ENCODE data around the gene IYD.

IYD gene

GRCh38 chr6:150394899-150395295 is 26.1 kb downstream of the IYD start:
- no peaks in the 10 kb centered on the region for H3K36me3 ChIP-seq (ENCODE audit: insufficient read depth)
- no peak overlapping the region for H3K27ac ChIP-seq
- no peak overlapping the region for H3K4me2 ChIP-seq
- H3K4me3 ChIP-seq (IDR thresholded peaks at IDR 0.05; ENCODE audit: insufficient read depth, low read depth, low read length) = no peak overlapping the region
- no peaks in the 10 kb centered on the region for H4K20me1 ChIP-seq (ENCODE audit: insufficient read depth)
- H3K79me2 ChIP-seq (ENCODE audit: insufficient read depth, low read depth) = no peaks in the 10 kb centered on the region
- TF ChIP-seq CTCF (conservative IDR thresholded peaks at IDR 0.05; ENCODE audit: low read depth, low read length) = no peak
- no peak overlapping the region for H3K9ac ChIP-seq
- H2AFZ ChIP-seq (ENCODE audit: low read depth) = no peak overlapping the region
- H3K27me3 ChIP-seq (ENCODE audit: insufficient read depth, low read depth) = no peaks in the 10 kb centered on the region
- H3K4me1 ChIP-seq (ENCODE audit: low read depth, poor library complexity, severe bottlenecking) = no peaks in the 10 kb centered on the region

GRCh38 chr6:150395388-150396009 is 26.7 kb downstream of the IYD start:
- H2AFZ ChIP-seq (ENCODE audit: low read depth) = no peak overlapping the region
- H3K27me3 ChIP-seq (ENCODE audit: insufficient read depth, low read depth) = no peaks in the 10 kb centered on the region
- H3K36me3 ChIP-seq (ENCODE audit: insufficient read depth) = no peaks in the 10 kb centered on the region
- no peaks in the 10 kb centered on the region for H4K20me1 ChIP-seq (ENCODE audit: insufficient read depth)
- TF ChIP-seq CTCF (conservative IDR thresholded peaks at IDR 0.05; ENCODE audit: low read depth, low read length) = peak; percentile 79
- H3K27ac ChIP-seq = no peak overlapping the region
- H3K79me2 ChIP-seq (ENCODE audit: insufficient read depth, low read depth) = no peaks in the 10 kb centered on the region
- H3K9ac ChIP-seq = no peak overlapping the region
- H3K4me1 ChIP-seq (ENCODE audit: low read depth, poor library complexity, severe bottlenecking) = no peaks in the 10 kb centered on the region
- H3K4me2 ChIP-seq = no peak overlapping the region
- no peak overlapping the region for H3K4me3 ChIP-seq (IDR thresholded peaks at IDR 0.05; ENCODE audit: insufficient read depth, low read depth, low read length)

GRCh38 chr6:150403458-150404246 is 34.8 kb downstream of the IYD start:
- no peak for TF ChIP-seq CTCF (conservative IDR thresholded peaks at IDR 0.05; ENCODE audit: low read depth, low read length)
- no peak overlapping the region for H3K9ac ChIP-seq
- H3K4me1 ChIP-seq (ENCODE audit: low read depth, poor library complexity, severe bottlenecking) = no peaks in the 10 kb centered on the region
- no peaks in the 10 kb centered on the region for H3K79me2 ChIP-seq (ENCODE audit: insufficient read depth, low read depth)
- no peaks in the 10 kb centered on the region for H4K20me1 ChIP-seq (ENCODE audit: insufficient read depth)
- H3K4me3 ChIP-seq (IDR thresholded peaks at IDR 0.05; ENCODE audit: insufficient read depth, low read depth, low read length) = no peak overlapping the region
- H3K27ac ChIP-seq = no peak overlapping the region
- H3K36me3 ChIP-seq (ENCODE audit: insufficient read depth) = no peaks in the 10 kb centered on the region
- no peak overlapping the region for H2AFZ ChIP-seq (ENCODE audit: low read depth)
- no peak overlapping the region for H3K4me2 ChIP-seq
- H3K27me3 ChIP-seq (ENCODE audit: insufficient read depth, low read depth) = no peaks in the 10 kb centered on the region

GRCh38 chr6:150406948-150407347 is 38.1 kb downstream of the IYD start:
- Histone ChIP-seq H3K27ac (no peak overlapping the region), H3K9ac (no peak overlapping the region), H3K36me3 (ENCODE audit: insufficient read depth) (no peaks in the 10 kb centered on the region), H3K4me2 (no peak overlapping the region), H2AFZ (ENCODE audit: low read depth) (no peak overlapping the region), H4K20me1 (ENCODE audit: insufficient read depth) (no peaks in the 10 kb centered on the region), H3K27me3 (ENCODE audit: insufficient read depth, low read depth) (no peaks in the 10 kb centered on the region), H3K79me2 (ENCODE audit: insufficient read depth, low read depth) (no peaks in the 10 kb centered on the region), H3K4me1 (ENCODE audit: low read depth, poor library complexity, severe bottlenecking) (no peaks in the 10 kb centered on the region), H3K4me3 (IDR thresholded peaks at IDR 0.05; ENCODE audit: insufficient read depth, low read depth, low read length) (no peak overlapping the region)
- TF ChIP-seq CTCF (conservative IDR thresholded peaks at IDR 0.05; ENCODE audit: low read depth, low read length) = no peak

Data from KMS-11 (cell line).